Nucleus accumbens (tissue), 56 donors: Measurements from ENCODE around the gene SMG6.

Source experiments
- DNase-seq, 56 donors: peaks; one replicate each; lab custom pipeline; 2025; lab: John Stamatoyannopoulos, UW

SMG6 gene

GRCh38 chr17:2086306-2086705, 217.3 kb downstream of the SMG6 start:
- no peak for DNase-seq

GRCh38 chr17:2085648-2085949, 218.0 kb downstream of the SMG6 start:
- DNase-seq: no peak

GRCh38 chr17:2084766-2085647, 218.6 kb downstream of the SMG6 start:
- no peak for DNase-seq

- DNase-seq: no peak
Measured at GRCh38 chr17:2084036-2084765, 219.4 kb downstream of the SMG6 start.

- DNase-seq: peak in 5 of 56 donors; percentile 18 to 35 (median 30)
Measured at GRCh38 chr17:2083613-2084035, 220.0 kb downstream of the SMG6 start.

- DNase-seq: no peak
Measured at GRCh38 chr17:2082003-2082781, 221.4 kb downstream of the SMG6 start.

GRCh38 chr17:2081564-2081963, 222.0 kb downstream of the SMG6 start:
- no peak for DNase-seq

- DNase-seq: no peak
Measured at GRCh38 chr17:2077040-2077439, 226.5 kb downstream of the SMG6 start.

- no peak for DNase-seq
Measured at GRCh38 chr17:2076087-2076984, 227.2 kb downstream of the SMG6 start.

- no peak for DNase-seq
Measured at GRCh38 chr17:2075336-2076086, 228.1 kb downstream of the SMG6 start.

GRCh38 chr17:2074919-2075318, 228.7 kb downstream of the SMG6 start:
- no peak for DNase-seq

GRCh38 chr17:2071455-2072281, 231.9 kb downstream of the SMG6 start:
- no peak for DNase-seq

GRCh38 chr17:2071024-2071385, 232.6 kb downstream of the SMG6 start:
- DNase-seq: no peak

GRCh38 chr17:2070241-2071023, 233.2 kb downstream of the SMG6 start:
- no peak for DNase-seq

GRCh38 chr17:2068519-2069051, 235.0 kb downstream of the SMG6 start:
- no peak for DNase-seq

- no peak for DNase-seq
Measured at GRCh38 chr17:2068031-2068518, 235.5 kb downstream of the SMG6 start.

GRCh38 chr17:2067608-2068024, 236.0 kb downstream of the SMG6 start:
- no peak for DNase-seq
